GM18951 (cell line): ENCODE measurements around the gene HOXA1.

Experiments
- POLR2A ChIP-seq: IDR thresholded peaks from 4 replicates; pipeline ENCODE4 v1.6.1; 2011; ENCODE audit warnings: mild to moderate bottlenecking; ENCODE audit not compliant: insufficient read length, insufficient read depth; ENCODE audit errors: extremely low read depth
- in situ Hi-C: fragments of 300-500 bp; cut with MboI; formaldehyde crosslinking; loops from one replicate; pipeline ENCODE4 v1.12.0; 2022; ENCODE audit warnings: low sequenced_read_pairs, mixed read lengths, inconsistent platforms; ENCODE audit not compliant: unreplicated experiment

Gene HOXA1

GRCh38 chr7:27109466-27110185, 13.8 kb upstream of the HOXA1 start:
- in situ Hi-C loops, result no loop called here
- TF ChIP-seq POLR2A, result no peak

GRCh38 chr7:27108390-27109127, 12.8 kb upstream of the HOXA1 start:
- TF ChIP-seq POLR2A, result no peak
- in situ Hi-C loops, result no loop called here

GRCh38 chr7:27107391-27108381, 11.9 kb upstream of the HOXA1 start:
- in situ Hi-C loops, result no loop called here
- no peak for TF ChIP-seq POLR2A

GRCh38 chr7:27106901-27107240, 11.1 kb upstream of the HOXA1 start:
- in situ Hi-C loops, result no loop called here
- no peak for TF ChIP-seq POLR2A

GRCh38 chr7:27106181-27106900, 10.5 kb upstream of the HOXA1 start:
- in situ Hi-C loops, result no loop called here
- TF ChIP-seq POLR2A, result no peak

- in situ Hi-C loops, result no loop called here
- TF ChIP-seq POLR2A, result no peak
Measured at GRCh38 chr7:27105301-27106031, 9.7 kb upstream of the HOXA1 start.

GRCh38 chr7:27104341-27105058, 8.7 kb upstream of the HOXA1 start:
- no peak for TF ChIP-seq POLR2A
- in situ Hi-C loops, result no loop called here

GRCh38 chr7:27103489-27104226, 7.9 kb upstream of the HOXA1 start:
- in situ Hi-C loops, result no loop called here
- no peak for TF ChIP-seq POLR2A

GRCh38 chr7:27102581-27103442, 7.0 kb upstream of the HOXA1 start, which contains the start of gene HOXA2:
HOXA2 (minus strand) TSS chr7:27102683; CDS start chr7:27102500, 183 bp downstream.
- in situ Hi-C loops, result no loop called here
- no peak for TF ChIP-seq POLR2A

GRCh38 chr7:27101957-27102580, 6.3 kb upstream of the HOXA1 start:
- TF ChIP-seq POLR2A, result no peak
- in situ Hi-C loops, result no loop called here
